AG09309 (cell line): ENCODE data around the gene HTR3E.
"Not testable (repeated sequence)": the region's sequence is repeated elsewhere in the genome, so short reads cannot be mapped to it uniquely, and the experiment has no call there.

ENCODE experiments used
- DNase-seq: peaks from one replicate; pipeline ENCODE4 v3.0.0-alpha.2; 2010; ENCODE audit warnings: low read depth
- H3K4me3 ChIP-seq: 2 replicates; pipeline ENCODE4 v1.5.1; 2011; ENCODE audit warnings: mild to moderate bottlenecking, low read depth, low read length, moderate library complexity; ENCODE audit not compliant: control insufficient read depth
- CTCF ChIP-seq: IDR thresholded peaks from 2 replicates; pipeline ENCODE4 v1.5.1; 2011; ENCODE audit warnings: mild to moderate bottlenecking, low read depth, low read length, inconsistent platforms; ENCODE audit not compliant: insufficient read depth, control insufficient read depth; ENCODE audit errors: missing control alignments

HTR3E gene

GRCh38 chr3:184149770-184150169 is 52.9 kb downstream of the HTR3E start:
- not testable (repeated sequence) for H3K4me3 ChIP-seq, DNase-seq
- TF ChIP-seq CTCF: peak; percentile 37

GRCh38 chr3:184154885-184155643 is 58.2 kb downstream of the HTR3E start, which contains the start of gene DVL3:
Gene DVL3, plus strand, starts transcription at chr3:184155377. Its CDS starts 259 bp downstream, at chr3:184155636.
- no peak for TF ChIP-seq CTCF
- DNase-seq: no peak
- peak within 1 kb of the TSS; percentile 96 for H3K4me3 ChIP-seq

GRCh38 chr3:184155644-184156521 is 59.0 kb downstream of the HTR3E start:
- DNase-seq: no peak
- no peak for TF ChIP-seq CTCF
- peak overlapping the region; percentile 96 for H3K4me3 ChIP-seq

GRCh38 chr3:184156522-184156955 is 59.7 kb downstream of the HTR3E start:
- peak overlapping the region; percentile 96 for H3K4me3 ChIP-seq
- TF ChIP-seq CTCF: no peak
- no peak for DNase-seq
